H1 (cell line): ENCODE results near the gene ZYX. TPM values are rescaled to one million over a fixed set of nuclear protein-coding genes. Genes with fewer than 3 reads are reported as not detected.

Experiments used
- ASH2L ChIP-seq: fragments of 200-600, 300-600 bp; sonication (generic); IDR thresholded peaks from one replicate; pipeline ENCODE4 v1.7.1; 2017; ENCODE audit warnings: low read length
- CHD1 ChIP-seq: IDR thresholded peaks from 2 replicates; pipeline ENCODE4 v1.6.1; 2012; ENCODE audit warnings: low read depth, low read length, improper control_type of control experiment
- CTBP2 ChIP-seq: IDR thresholded peaks from 2 replicates; pipeline ENCODE4 v1.7.0; 2011; ENCODE audit warnings: borderline replicate concordance, mild to moderate bottlenecking, moderate library complexity, mixed read lengths, low read length; ENCODE audit not compliant: insufficient read depth, insufficient read length
- GTF2F1 ChIP-seq: IDR thresholded peaks from 2 replicates; pipeline ENCODE4 v1.6.1; 2012; ENCODE audit warnings: low read depth, low read length, improper control_type of control experiment, borderline replicate concordance
- JUN ChIP-seq: IDR thresholded peaks from 2 replicates; pipeline ENCODE4 v1.6.1; 2011; ENCODE audit warnings: low read depth, mild to moderate bottlenecking, improper control_type of control experiment, low read length
- POLR2A ChIP-seq, 2 experiments: IDR thresholded peaks; 1 replicate in 1 of 2; 2 replicates in 1 of 2; pipeline ENCODE4 v1.6.1; 2011; ENCODE audit warnings: low read depth in 2 of 2, low read length in 2 of 2, mild to moderate bottlenecking in 2 of 2; ENCODE audit errors: control extremely low read depth in 1 of 2
- SP2 ChIP-seq: IDR thresholded peaks from 2 replicates; pipeline ENCODE4 v1.6.1; 2012; ENCODE audit warnings: mild to moderate bottlenecking, low read length, inconsistent platforms
- ZNF274 ChIP-seq: IDR thresholded peaks from 2 replicates; pipeline ENCODE4 v1.7.0; 2012; ENCODE audit warnings: low read length, borderline replicate concordance; ENCODE audit errors: extremely low read depth
- polyA plus RNA-seq, 7 experiments: library from polyadenylated mRNA; depleted of rRNA in 3 of 7; stranded (reverse) in 5 of 7; unstranded in 2 of 7; fragments of >200 nt in 5 of 7; fragments of 200-250 nt in 2 of 7; gene quantifications; 1 replicate in 5 of 7; 2 replicates in 1 of 7; 4 replicates in 1 of 7; pipeline versions ENCODE4 v1.2.1 to v1.2.3, GENCODE V29; 2011 to 2013; ENCODE audit warnings: missing spikeins in 2 of 7, mixed read lengths in 2 of 7
- total RNA-seq: library from RNA; stranded (reverse); fragmentation: NEBNext Ultra II Directional; extraction: Animal tissue kit (Norgen Biotek cat#: 25700); gene quantifications from 2 replicates; pipeline ENCODE4 v1.2.1, GENCODE V29; 2021
- TF ChIP-seq, protein P1 (sequence below): fragments of 300-600 bp; sonication (generic); IDR thresholded peaks from 2 replicates; pipeline ENCODE4 v1.7.1; 2012; ENCODE audit warnings: low read length, moderate library complexity, mild to moderate bottlenecking, inconsistent platforms; ENCODE audit not compliant: insufficient replicate concordance
- TF ChIP-seq, protein P2 (sequence below): IDR thresholded peaks from 2 replicates; pipeline ENCODE4 v1.6.1; 2012; ENCODE audit warnings: inconsistent platforms

Gene ZYX
- total and polyA plus RNA-seq, 2 of the 8 experiments (the other 6 are each of a cell fraction or from before 2014, with no cell fraction given): 40.6 to 159 TPM

DNA sequence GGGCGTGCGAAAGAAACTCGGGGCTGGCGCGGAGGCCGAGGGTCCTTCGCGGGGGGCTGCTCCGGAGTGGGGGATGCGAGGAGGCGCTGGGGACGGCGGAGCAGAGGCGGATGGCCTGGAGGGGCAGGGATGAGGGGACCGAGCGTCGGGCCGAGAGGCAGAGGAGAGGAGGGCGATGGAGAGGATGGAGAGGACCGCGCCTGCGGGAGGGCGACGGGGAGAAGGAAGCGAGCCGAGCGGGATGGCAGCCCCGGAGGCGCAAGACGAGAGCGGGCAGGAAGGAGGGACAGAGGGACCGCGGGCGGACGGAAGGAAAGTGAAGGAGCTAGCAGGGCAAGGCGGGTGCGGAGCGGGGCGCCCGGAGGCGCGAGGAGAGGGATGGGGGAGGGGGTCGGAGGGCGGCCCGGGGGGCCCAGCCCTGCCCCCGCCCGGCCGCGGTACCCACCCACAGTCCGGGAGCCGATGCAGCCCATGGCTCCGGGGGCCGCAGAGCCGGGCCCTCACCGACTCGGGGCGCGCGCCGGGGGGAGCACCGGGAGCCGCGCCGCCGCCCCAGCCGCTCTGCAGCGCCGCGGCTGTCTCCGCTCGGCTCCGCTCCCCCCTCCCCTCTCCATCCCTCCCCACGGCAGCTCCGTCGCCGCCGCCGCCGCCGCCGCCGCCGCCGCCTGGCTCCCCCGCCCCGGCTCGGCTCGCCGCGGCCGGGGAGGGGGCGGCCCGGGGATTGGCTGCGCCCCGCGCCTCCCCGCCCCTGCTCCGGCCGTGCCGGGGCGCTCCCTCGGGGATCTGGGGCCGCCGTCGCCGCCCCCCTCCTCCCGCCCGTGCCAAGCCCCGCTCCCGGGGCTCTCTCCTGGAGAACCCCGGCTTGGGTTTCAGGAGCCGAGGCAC, 18.8 kb upstream of the ZYX start, which contains the start of gene FAM131B (continued):
- TF ChIP-seq, protein P1, sequence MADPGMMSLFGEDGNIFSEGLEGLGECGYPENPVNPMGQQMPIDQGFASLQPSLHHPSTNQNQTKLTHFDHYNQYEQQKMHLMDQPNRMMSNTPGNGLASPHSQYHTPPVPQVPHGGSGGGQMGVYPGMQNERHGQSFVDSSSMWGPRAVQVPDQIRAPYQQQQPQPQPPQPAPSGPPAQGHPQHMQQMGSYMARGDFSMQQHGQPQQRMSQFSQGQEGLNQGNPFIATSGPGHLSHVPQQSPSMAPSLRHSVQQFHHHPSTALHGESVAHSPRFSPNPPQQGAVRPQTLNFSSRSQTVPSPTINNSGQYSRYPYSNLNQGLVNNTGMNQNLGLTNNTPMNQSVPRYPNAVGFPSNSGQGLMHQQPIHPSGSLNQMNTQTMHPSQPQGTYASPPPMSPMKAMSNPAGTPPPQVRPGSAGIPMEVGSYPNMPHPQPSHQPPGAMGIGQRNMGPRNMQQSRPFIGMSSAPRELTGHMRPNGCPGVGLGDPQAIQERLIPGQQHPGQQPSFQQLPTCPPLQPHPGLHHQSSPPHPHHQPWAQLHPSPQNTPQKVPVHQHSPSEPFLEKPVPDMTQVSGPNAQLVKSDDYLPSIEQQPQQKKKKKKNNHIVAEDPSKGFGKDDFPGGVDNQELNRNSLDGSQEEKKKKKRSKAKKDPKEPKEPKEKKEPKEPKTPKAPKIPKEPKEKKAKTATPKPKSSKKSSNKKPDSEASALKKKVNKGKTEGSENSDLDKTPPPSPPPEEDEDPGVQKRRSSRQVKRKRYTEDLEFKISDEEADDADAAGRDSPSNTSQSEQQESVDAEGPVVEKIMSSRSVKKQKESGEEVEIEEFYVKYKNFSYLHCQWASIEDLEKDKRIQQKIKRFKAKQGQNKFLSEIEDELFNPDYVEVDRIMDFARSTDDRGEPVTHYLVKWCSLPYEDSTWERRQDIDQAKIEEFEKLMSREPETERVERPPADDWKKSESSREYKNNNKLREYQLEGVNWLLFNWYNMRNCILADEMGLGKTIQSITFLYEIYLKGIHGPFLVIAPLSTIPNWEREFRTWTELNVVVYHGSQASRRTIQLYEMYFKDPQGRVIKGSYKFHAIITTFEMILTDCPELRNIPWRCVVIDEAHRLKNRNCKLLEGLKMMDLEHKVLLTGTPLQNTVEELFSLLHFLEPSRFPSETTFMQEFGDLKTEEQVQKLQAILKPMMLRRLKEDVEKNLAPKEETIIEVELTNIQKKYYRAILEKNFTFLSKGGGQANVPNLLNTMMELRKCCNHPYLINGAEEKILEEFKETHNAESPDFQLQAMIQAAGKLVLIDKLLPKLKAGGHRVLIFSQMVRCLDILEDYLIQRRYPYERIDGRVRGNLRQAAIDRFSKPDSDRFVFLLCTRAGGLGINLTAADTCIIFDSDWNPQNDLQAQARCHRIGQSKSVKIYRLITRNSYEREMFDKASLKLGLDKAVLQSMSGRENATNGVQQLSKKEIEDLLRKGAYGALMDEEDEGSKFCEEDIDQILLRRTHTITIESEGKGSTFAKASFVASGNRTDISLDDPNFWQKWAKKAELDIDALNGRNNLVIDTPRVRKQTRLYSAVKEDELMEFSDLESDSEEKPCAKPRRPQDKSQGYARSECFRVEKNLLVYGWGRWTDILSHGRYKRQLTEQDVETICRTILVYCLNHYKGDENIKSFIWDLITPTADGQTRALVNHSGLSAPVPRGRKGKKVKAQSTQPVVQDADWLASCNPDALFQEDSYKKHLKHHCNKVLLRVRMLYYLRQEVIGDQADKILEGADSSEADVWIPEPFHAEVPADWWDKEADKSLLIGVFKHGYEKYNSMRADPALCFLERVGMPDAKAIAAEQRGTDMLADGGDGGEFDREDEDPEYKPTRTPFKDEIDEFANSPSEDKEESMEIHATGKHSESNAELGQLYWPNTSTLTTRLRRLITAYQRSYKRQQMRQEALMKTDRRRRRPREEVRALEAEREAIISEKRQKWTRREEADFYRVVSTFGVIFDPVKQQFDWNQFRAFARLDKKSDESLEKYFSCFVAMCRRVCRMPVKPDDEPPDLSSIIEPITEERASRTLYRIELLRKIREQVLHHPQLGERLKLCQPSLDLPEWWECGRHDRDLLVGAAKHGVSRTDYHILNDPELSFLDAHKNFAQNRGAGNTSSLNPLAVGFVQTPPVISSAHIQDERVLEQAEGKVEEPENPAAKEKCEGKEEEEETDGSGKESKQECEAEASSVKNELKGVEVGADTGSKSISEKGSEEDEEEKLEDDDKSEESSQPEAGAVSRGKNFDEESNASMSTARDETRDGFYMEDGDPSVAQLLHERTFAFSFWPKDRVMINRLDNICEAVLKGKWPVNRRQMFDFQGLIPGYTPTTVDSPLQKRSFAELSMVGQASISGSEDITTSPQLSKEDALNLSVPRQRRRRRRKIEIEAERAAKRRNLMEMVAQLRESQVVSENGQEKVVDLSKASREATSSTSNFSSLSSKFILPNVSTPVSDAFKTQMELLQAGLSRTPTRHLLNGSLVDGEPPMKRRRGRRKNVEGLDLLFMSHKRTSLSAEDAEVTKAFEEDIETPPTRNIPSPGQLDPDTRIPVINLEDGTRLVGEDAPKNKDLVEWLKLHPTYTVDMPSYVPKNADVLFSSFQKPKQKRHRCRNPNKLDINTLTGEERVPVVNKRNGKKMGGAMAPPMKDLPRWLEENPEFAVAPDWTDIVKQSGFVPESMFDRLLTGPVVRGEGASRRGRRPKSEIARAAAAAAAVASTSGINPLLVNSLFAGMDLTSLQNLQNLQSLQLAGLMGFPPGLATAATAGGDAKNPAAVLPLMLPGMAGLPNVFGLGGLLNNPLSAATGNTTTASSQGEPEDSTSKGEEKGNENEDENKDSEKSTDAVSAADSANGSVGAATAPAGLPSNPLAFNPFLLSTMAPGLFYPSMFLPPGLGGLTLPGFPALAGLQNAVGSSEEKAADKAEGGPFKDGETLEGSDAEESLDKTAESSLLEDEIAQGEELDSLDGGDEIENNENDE: no peak
- TF ChIP-seq CTBP2 (no peak), SP2 (no peak), GTF2F1 (no peak), ZNF274 (no peak), CHD1 (no peak), ASH2L (no peak), POLR2A (IDR thresholded peaks at IDR 0.05; ENCODE audit: control extremely low read depth in 1 of 2, low read depth in 2 of 2, low read length in 2 of 2) (no peak), JUN (no peak)
- TF ChIP-seq, protein P2, sequence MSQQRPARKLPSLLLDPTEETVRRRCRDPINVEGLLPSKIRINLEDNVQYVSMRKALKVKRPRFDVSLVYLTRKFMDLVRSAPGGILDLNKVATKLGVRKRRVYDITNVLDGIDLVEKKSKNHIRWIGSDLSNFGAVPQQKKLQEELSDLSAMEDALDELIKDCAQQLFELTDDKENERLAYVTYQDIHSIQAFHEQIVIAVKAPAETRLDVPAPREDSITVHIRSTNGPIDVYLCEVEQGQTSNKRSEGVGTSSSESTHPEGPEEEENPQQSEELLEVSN: no peak
